AG09319 (cell line): ENCODE results near the gene KCNK4.
"Not testable (repeated sequence)": the region's sequence is repeated elsewhere in the genome, so short reads cannot be mapped to it uniquely, and the experiment has no call there.

Experiments used
- DNase-seq: peaks from one replicate; pipeline ENCODE4 v3.0.0-alpha.2; 2010; ENCODE audit warnings: low read depth; ENCODE audit errors: extremely low read depth
- TF ChIP-seq, protein P1 (sequence below): IDR thresholded peaks from 2 replicates; pipeline ENCODE4 v1.5.1; 2011; ENCODE audit warnings: low read depth, mild to moderate bottlenecking, inconsistent platforms, low read length, moderate library complexity

Gene KCNK4

DNA sequence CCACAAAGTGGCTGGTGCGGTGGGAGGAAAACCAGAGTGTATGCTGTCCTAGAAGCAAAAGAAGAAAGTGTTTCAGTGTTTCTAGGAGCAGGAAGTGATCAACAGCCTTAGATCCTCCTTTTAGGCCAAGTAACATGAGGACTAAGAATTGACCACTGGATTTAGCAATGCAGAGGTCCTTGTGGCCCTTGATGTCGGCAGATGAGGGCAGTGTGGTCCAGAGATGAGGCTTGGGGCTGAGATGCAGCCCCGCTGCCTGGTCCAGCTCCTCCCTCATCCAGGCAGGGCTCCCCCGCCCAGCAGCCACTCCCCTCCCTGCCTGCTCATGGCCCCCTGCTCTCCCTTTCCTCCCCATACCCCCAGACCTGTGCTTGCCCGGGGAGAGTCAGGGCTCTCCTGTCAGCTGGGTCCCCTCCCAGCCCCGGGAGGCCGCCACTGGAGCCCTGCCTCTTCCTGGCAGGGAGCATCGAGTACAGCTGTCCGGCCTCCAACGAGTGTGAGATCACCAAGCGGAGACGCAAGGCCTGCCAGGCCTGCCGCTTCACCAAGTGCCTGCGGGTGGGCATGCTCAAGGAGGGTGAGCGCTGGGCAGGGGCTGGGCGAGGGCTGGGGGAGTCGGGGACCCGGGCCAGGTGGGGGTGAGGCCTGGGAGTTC lies 22.5 kb downstream of the KCNK4 start:
- TF ChIP-seq, protein P1, sequence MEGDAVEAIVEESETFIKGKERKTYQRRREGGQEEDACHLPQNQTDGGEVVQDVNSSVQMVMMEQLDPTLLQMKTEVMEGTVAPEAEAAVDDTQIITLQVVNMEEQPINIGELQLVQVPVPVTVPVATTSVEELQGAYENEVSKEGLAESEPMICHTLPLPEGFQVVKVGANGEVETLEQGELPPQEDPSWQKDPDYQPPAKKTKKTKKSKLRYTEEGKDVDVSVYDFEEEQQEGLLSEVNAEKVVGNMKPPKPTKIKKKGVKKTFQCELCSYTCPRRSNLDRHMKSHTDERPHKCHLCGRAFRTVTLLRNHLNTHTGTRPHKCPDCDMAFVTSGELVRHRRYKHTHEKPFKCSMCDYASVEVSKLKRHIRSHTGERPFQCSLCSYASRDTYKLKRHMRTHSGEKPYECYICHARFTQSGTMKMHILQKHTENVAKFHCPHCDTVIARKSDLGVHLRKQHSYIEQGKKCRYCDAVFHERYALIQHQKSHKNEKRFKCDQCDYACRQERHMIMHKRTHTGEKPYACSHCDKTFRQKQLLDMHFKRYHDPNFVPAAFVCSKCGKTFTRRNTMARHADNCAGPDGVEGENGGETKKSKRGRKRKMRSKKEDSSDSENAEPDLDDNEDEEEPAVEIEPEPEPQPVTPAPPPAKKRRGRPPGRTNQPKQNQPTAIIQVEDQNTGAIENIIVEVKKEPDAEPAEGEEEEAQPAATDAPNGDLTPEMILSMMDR: peak; percentile 2
- DNase-seq: no peak

DNA sequence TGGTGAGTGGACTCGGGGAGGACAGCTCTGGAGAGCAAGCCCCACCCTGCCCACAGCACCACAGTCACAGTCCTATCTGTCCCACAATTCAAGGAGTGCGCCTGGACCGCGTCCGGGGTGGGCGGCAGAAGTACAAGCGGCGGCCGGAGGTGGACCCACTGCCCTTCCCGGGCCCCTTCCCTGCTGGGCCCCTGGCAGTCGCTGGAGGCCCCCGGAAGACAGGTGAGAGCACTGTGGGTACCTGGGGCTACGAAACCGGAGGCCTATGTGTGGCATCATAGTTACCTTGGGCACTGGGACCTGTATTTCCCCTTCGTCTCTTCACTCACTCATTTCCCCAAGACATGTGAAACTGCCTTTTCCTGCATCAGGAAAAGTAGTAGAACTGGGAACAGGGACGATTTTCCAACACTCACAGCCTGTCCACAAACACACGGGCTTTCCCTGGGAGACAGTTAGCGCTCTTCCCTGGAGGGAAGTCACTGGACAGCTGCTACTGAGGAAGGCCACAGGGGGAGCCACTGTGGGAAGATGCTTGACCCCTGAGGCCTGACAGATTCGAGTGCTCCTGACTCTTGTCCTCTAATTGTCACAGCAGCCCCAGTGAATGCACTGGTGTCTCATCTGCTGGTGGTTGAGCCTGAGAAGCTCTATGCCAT lies 23.2 kb downstream of the KCNK4 start:
- TF ChIP-seq, protein P1: no peak
- no peak for DNase-seq

DNA sequence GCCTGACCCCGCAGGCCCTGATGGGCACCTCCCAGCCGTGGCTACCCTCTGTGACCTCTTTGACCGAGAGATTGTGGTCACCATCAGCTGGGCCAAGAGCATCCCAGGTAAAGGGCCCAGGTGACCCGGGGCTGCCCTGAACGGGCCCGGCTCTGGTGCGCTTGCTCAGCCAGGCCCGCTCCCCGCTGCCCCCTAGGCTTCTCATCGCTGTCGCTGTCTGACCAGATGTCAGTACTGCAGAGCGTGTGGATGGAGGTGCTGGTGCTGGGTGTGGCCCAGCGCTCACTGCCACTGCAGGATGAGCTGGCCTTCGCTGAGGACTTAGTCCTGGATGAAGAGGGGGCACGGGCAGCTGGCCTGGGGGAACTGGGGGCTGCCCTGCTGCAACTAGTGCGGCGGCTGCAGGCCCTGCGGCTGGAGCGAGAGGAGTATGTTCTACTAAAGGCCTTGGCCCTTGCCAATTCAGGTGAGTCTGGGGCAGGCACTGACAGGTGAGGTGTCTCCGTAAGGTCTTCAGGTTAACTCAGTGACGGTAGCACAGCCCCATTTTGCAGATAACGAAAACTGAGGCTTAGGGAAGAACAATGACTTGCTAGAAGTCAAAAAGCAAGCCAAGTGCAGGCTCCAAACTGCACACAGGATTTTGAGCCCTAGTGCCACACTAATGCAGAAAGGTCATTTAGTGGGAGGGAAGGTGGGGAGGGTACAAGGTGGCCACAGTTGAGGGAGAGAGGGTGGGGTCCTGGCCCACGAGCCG lies 23.9 kb downstream of the KCNK4 start:
- no peak for DNase-seq
- TF ChIP-seq, protein P1: no peak

DNA sequence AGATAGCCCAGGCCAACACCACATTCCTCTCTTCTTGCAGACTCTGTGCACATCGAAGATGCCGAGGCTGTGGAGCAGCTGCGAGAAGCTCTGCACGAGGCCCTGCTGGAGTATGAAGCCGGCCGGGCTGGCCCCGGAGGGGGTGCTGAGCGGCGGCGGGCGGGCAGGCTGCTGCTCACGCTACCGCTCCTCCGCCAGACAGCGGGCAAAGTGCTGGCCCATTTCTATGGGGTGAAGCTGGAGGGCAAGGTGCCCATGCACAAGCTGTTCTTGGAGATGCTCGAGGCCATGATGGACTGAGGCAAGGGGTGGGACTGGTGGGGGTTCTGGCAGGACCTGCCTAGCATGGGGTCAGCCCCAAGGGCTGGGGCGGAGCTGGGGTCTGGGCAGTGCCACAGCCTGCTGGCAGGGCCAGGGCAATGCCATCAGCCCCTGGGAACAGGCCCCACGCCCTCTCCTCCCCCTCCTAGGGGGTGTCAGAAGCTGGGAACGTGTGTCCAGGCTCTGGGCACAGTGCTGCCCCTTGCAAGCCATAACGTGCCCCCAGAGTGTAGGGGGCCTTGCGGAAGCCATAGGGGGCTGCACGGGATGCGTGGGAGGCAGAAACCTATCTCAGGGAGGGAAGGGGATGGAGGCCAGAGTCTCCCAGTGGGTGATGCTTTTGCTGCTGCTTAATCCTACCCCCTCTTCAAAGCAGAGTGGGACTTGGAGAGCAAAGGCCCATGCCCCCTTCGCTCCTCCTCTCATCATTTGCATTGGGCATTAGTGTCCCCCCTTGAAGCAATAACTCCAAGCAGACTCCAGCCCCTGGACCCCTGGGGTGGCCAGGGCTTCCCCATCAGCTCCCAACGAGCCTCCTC lies 24.8 kb downstream of the KCNK4 start:
- not testable (repeated sequence) for DNase-seq

DNA sequence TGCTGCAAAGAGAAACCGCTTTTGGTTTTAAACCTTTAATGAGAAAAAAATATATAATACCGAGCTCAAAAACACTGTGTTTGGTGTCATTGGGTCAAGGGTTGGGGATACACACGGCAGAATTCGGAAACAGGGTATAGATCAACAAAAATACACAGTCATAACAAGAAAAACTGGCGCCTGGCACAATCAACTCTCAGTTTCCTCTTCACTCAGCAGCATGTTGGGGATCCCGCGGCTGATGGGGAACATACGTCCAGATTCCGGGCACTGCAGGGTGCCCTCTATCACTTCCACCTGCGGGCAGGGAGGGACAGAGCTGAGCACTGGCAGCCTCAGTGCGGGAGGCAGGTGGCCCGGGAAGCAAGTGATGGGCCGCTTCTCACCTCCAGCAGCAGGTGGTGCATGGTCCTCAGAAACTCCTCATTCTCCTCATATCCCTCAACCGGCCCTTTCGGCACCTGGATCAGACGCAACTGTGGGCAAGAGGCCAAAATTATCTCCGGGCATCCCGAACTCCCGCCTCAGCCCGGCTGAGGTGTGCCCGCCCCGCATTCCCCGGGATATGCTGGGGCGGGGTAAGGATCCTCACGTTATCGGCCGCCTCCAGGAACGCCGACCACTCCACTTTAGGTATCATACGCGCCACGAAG lies 25.7 kb downstream of the KCNK4 start:
- DNase-seq: no peak
- TF ChIP-seq, protein P1: no peak

DNA sequence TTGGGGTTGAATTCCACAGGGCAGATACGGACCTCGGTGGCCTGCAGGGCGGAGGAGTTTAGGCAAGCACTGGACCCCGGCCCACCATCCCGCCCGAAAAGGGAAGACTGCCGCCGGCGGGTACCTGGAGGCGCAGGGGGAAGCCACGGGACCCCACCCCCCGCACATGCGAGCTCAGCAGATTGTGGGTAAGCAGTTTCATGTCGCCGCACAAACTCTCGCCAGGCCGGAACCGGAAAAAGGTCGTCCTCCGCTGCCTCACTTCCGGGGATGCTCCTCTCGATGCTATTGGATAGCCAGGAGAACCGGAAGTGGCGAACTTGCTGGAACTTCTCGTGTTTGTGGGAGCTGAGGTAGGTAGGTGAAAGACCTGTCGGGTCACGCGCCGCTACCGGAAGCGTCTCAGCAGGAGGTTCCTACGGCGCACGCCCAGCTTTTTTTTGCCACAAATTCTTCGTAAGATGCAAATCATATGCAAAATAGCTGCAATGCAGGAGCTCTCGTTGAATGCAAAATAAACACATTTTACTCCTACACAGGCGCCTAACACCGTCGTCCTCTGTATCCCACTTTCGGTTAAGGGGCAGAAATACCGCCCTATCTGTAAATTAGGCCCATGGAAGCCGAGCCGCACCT lies 26.3 kb downstream of the KCNK4 start, which contains the start of gene TRMT112:
TSS of gene TRMT112 (minus strand) at position 235 of the 636 bp plus-strand sequence. CDS start at position 202, 33 bp downstream.
- TF ChIP-seq, protein P1: no peak
- peak; percentile 90 for DNase-seq
